HG03159 (cell line): ENCODE results near the gene PTPRS.
"Not testable (repeated sequence)": the region's sequence is repeated elsewhere in the genome, so short reads cannot be mapped to it uniquely, and the experiment has no call there.

Experiments used
- ATAC-seq: cut with Tn5 transposase; IDR thresholded peaks from one replicate; pipeline ENCODE4 v1.9.1; 2021; ENCODE audit warnings: mild to moderate bottlenecking, moderate library complexity; ENCODE audit not compliant: unreplicated experiment

Gene PTPRS

GRCh38 chr19:5340637-5341447 lies at the start of gene PTPRS:
PTPRS (minus strand) TSS chr19:5340812; CDS start chr19:5286140, 54,672 bp downstream.
- ATAC-seq, result no peak

- ATAC-seq, result no peak
Observed at GRCh38 chr19:5389353-5389752, 48.7 kb upstream of the PTPRS start.

- no peak for ATAC-seq
Observed at GRCh38 chr19:5387472-5387871, 46.9 kb upstream of the PTPRS start.

- ATAC-seq, result no peak
Observed at GRCh38 chr19:5386841-5387240, 46.2 kb upstream of the PTPRS start.

- ATAC-seq, result not testable (repeated sequence)
Observed at GRCh38 chr19:5381197-5381596, 40.6 kb upstream of the PTPRS start.

GRCh38 chr19:5380215-5380919 lies 39.8 kb upstream of the PTPRS start:
- no peak for ATAC-seq

GRCh38 chr19:5376928-5377327 lies 36.3 kb upstream of the PTPRS start:
- ATAC-seq, result no peak

GRCh38 chr19:5372572-5373200 lies 32.1 kb upstream of the PTPRS start:
- ATAC-seq, result no peak

- no peak for ATAC-seq
Observed at GRCh38 chr19:5369962-5370367, 29.4 kb upstream of the PTPRS start.

- ATAC-seq, result no peak
Observed at GRCh38 chr19:5369304-5369703, 28.7 kb upstream of the PTPRS start.

- ATAC-seq, result no peak
Observed at GRCh38 chr19:5367530-5368133, 27.0 kb upstream of the PTPRS start.

- no peak for ATAC-seq
Observed at GRCh38 chr19:5365905-5366304, 25.3 kb upstream of the PTPRS start.

- no peak for ATAC-seq
Observed at GRCh38 chr19:5364674-5365073, 24.1 kb upstream of the PTPRS start.

- ATAC-seq, result not testable (repeated sequence)
Observed at GRCh38 chr19:5361839-5362238, 21.2 kb upstream of the PTPRS start.

- ATAC-seq, result no peak
Observed at GRCh38 chr19:5361407-5361806, 20.8 kb upstream of the PTPRS start.

- ATAC-seq, result no peak
Observed at GRCh38 chr19:5360003-5360780, 19.6 kb upstream of the PTPRS start.

- no peak for ATAC-seq
Observed at GRCh38 chr19:5358173-5358800, 17.7 kb upstream of the PTPRS start.

GRCh38 chr19:5357584-5357983 lies 17.0 kb upstream of the PTPRS start:
- no peak for ATAC-seq

GRCh38 chr19:5356918-5357317 lies 16.3 kb upstream of the PTPRS start:
- no peak for ATAC-seq

GRCh38 chr19:5356428-5356827 lies 15.8 kb upstream of the PTPRS start:
- no peak for ATAC-seq
